A673 (cell line): ENCODE results near the gene SLC14A1. TPM values are rescaled to one million over a fixed set of nuclear protein-coding genes. Genes with fewer than 3 reads are reported as not detected.

ENCODE experiments used
- BruUV-seq: library from RNA; stranded (reverse); fragments of 400-500 nt; replicated peaks from 2 replicates; lab custom pipeline; 2021; lab: Mats Ljungman, UMichigan
- CTCF ChIA-PET: fragments of 300-600 bp; sonication (Branson Sonifier 250); formaldehyde crosslinking; loops from one replicate; lab custom pipeline; 2022; ENCODE audit warnings: antibody characterized with exemption; lab: Charles Lee
- POLR2A ChIA-PET: fragments of 300-600 bp; sonication (Branson Sonifier 250); formaldehyde crosslinking; loops from one replicate; lab custom pipeline; 2022; ENCODE audit warnings: antibody characterized with exemption; ENCODE audit not compliant: low non-redundant PET; lab: Charles Lee
- DNase-seq: peaks from one replicate; pipeline ENCODE4 v3.0.0-alpha.2; 2015; ENCODE audit warnings: low spot score
- H3K27ac ChIP-seq: fragments of 200-600 bp; sonication (generic); 2 replicates; pipeline ENCODE4 v1.5.1; 2016; ENCODE audit warnings: mixed run types, low read depth, mild to moderate bottlenecking, mixed read lengths, antibody characterized with exemption, low read length; ENCODE audit not compliant: poor library complexity, severe bottlenecking
- H3K27me3 ChIP-seq: fragments of 200-600 bp; sonication (generic); replicated peaks from 2 replicates; pipeline ENCODE4 v1.6.1; 2017; ENCODE audit warnings: mixed run types, low read depth, mild to moderate bottlenecking, mixed read lengths, antibody characterized with exemption, low read length; ENCODE audit not compliant: insufficient read depth, poor library complexity
- H3K36me3 ChIP-seq: fragments of 200-600 bp; sonication (generic); 2 replicates; pipeline ENCODE4 v1.6.1; 2016; ENCODE audit warnings: mixed run types, mild to moderate bottlenecking, mixed read lengths, antibody characterized with exemption, low read length; ENCODE audit not compliant: insufficient read depth, poor library complexity, severe bottlenecking
- H3K4me1 ChIP-seq: fragments of 200-600 bp; sonication (generic); 2 replicates; pipeline ENCODE4 v1.6.1; 2017; ENCODE audit warnings: mixed run types, mild to moderate bottlenecking, mixed read lengths, antibody characterized with exemption, low read length; ENCODE audit not compliant: insufficient read depth, poor library complexity, severe bottlenecking
- H3K4me3 ChIP-seq: fragments of 200-600 bp; sonication (generic); 2 replicates; pipeline ENCODE4 v1.5.1; 2016; ENCODE audit warnings: low read depth, mixed run types, mild to moderate bottlenecking, mixed read lengths, low read length; ENCODE audit not compliant: poor library complexity, severe bottlenecking
- H3K9me3 ChIP-seq: fragments of 200-600 bp; sonication (generic); 2 replicates; pipeline ENCODE4 v1.6.1; 2016; ENCODE audit warnings: mixed run types, low read depth, mild to moderate bottlenecking, mixed read lengths, antibody characterized with exemption, low read length; ENCODE audit not compliant: poor library complexity, severe bottlenecking
- CTCF ChIP-seq: fragments of 300-800, 200-600 bp; sonication (generic); conservative IDR thresholded peaks from 2 replicates; pipeline ENCODE4 v1.5.1; 2017; ENCODE audit warnings: low read depth, mild to moderate bottlenecking, antibody characterized with exemption, low read length, moderate library complexity, mixed read lengths
- EZH2 ChIP-seq: fragments of 200-600 bp; sonication (generic); IDR thresholded peaks from 2 replicates; pipeline ENCODE4 v1.6.1; 2017; ENCODE audit warnings: borderline replicate concordance, low read depth, mild to moderate bottlenecking, mixed read lengths, antibody characterized with exemption, low read length; ENCODE audit not compliant: poor library complexity, severe bottlenecking
- intact Hi-C: fragments of 100-400 bp; cut with micrococcal nuclease; formaldehyde crosslinking; loops from one replicate; pipeline ENCODE4 v1.10.0; 2022; ENCODE audit not compliant: unreplicated experiment
- total RNA-seq: library from RNA; stranded (reverse); gene quantifications from 2 replicates; pipeline ENCODE4 v1.2.3, GENCODE V29; 2021

Gene SLC14A1
- total RNA-seq, 1 experiment from 2014 or later = not detected

GRCh38 chr18:45783097-45784075 is 59.4 kb downstream of the SLC14A1 start:
- intact Hi-C loops = no loop called here
- no peak for DNase-seq
- H3K4me1 ChIP-seq = no peaks in the 10 kb centered on the region
- no peak for TF ChIP-seq EZH2
- no peak for TF ChIP-seq CTCF
- no peaks in the 10 kb centered on the region for H3K36me3 ChIP-seq
- H3K27ac ChIP-seq = no peak overlapping the region
- ChIA-PET CTCF (no interaction called here), POLR2A (no interaction called here)
- no TSS peak for BruUV-seq
- H3K9me3 ChIP-seq = no peaks in the 10 kb centered on the region
- H3K27me3 ChIP-seq = no peaks in the 10 kb centered on the region
- no peak overlapping the region for H3K4me3 ChIP-seq

- POLR2A ChIA-PET = no interaction called here
- CTCF ChIA-PET = no interaction called here
- intact Hi-C loops = no loop called here
- no peak for DNase-seq
- H3K4me3 ChIP-seq = no peak overlapping the region
- H3K27me3 ChIP-seq = no peaks in the 10 kb centered on the region
- no peaks in the 10 kb centered on the region for H3K36me3 ChIP-seq
- H3K4me1 ChIP-seq = no peaks in the 10 kb centered on the region
- TF ChIP-seq CTCF = no peak
- no peak for TF ChIP-seq EZH2
- H3K27ac ChIP-seq = no peak overlapping the region
- H3K9me3 ChIP-seq = no peaks in the 10 kb centered on the region
- BruUV-seq = no TSS peak
Measured at GRCh38 chr18:45785134-45785533, 61.2 kb downstream of the SLC14A1 start.

DNA sequence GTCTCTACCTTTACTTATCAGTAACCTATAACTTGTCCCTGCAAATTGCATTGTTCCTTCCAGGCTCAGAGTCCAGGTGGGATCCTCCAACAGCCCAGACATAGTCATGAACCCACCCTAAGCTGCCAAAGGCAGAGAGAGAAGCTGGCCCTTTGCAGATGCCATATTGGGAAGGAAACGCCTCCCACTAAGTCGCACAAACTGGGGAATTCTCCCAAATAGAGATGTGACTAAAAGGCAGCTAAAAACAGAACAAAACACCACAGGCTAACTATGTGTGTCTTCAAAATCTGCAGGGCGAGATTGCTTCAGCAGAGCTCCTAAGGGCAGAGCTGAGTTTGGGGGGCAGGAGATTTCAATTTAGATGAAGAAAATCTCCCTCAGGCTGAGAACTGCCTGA is 63.0 kb downstream of the SLC14A1 start:
- TF ChIP-seq CTCF = no peak
- no peak for TF ChIP-seq EZH2
- POLR2A ChIA-PET = interaction anchor here (0.6 kb wide), 1 partner anchor 10 kb away, joined by 3 read pairs; no protein-coding TSS in a partner anchor
- DNase-seq = no peak
- H3K36me3 ChIP-seq = no peaks in the 10 kb centered on the region
- H3K4me1 ChIP-seq = no peaks in the 10 kb centered on the region
- CTCF ChIA-PET = no interaction called here
- no peak overlapping the region for H3K4me3 ChIP-seq
- H3K27ac ChIP-seq = no peak overlapping the region
- BruUV-seq = no TSS peak
- no peaks in the 10 kb centered on the region for H3K27me3 ChIP-seq
- H3K9me3 ChIP-seq = no peaks in the 10 kb centered on the region
- intact Hi-C loops = no loop called here
